Lower leg skin (tissue), 4 donors: ENCODE results near the gene PARP14. TPM values are rescaled to one million over a fixed set of nuclear protein-coding genes. Genes with fewer than 3 reads are reported as not detected.

Experiments
- DNase-seq, 2 donors: peaks; one replicate each; pipeline ENCODE4 v3.0.0-alpha.2; 2019; ENCODE audit warnings: low spot score in 2 of 2
- H3K4me3 ChIP-seq: fragments of 200-600 bp; sonication (generic); 2 replicates; pipeline ENCODE4 v1.5.1; 2017; ENCODE audit warnings: mild to moderate bottlenecking, low read depth; ENCODE audit not compliant: poor library complexity, severe bottlenecking
- POLR2A ChIP-seq, 2 donors: fragments of 450-650 bp; IDR thresholded peaks; one replicate each; pipeline ENCODE4 v1.6.1; 2016 to 2017; ENCODE audit warnings: antibody characterized with exemption in 2 of 2, mild to moderate bottlenecking in 1 of 2, moderate library complexity in 1 of 2
- WGBS, 2 donors: methylation state at CpG; one replicate each; pipeline ENCODE4 v1.1.5; 2018; 5-methylcytosine and 5-hydroxymethylcytosine counted together
- intact Hi-C: fragments of 100-400 bp; cut with DNase I; formaldehyde crosslinking; loops from one replicate; pipeline ENCODE4 v1.15.0; 2023; ENCODE audit warnings: low total_unique reads
- total RNA-seq, 4 donors: library from RNA; depleted of rRNA; stranded (reverse); fragments of >200 nt; gene quantifications; one replicate each; pipeline ENCODE4 v1.1.0, GENCODE V29; 2016
- TF ChIP-seq, protein P1 (sequence below), 3 donors: fragments of 450-650 bp; IDR thresholded peaks; one replicate each; pipeline ENCODE4 v1.5.1; 2016; ENCODE audit warnings: antibody characterized with exemption in 3 of 3, mild to moderate bottlenecking in 3 of 3, moderate library complexity in 2 of 3

The PARP14 gene
- total RNA-seq, 4 donors from 2014 or later, result 4.9 to 14.5 (median 9.4) TPM

DNA sequence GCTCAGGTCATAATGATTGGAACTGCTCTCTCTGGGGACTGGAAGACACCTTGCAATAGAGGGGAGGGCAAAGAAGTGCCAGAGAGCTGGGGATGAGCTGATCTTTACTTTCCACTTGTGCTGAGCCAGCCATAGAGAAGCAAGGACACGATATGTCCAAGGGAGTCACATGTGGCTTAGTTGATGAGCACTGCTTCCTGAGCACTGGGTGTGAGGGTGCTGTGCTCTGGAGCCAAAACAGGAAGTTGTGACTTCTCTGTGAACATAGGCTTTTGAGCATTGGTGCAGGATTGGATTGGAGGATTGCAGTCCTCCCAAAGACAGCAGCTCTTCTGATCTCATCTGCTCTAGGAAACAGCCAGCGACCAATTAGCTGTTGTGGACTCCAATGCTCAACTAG is 6.7 kb downstream of the PARP14 start:
- TF ChIP-seq, protein P1, sequence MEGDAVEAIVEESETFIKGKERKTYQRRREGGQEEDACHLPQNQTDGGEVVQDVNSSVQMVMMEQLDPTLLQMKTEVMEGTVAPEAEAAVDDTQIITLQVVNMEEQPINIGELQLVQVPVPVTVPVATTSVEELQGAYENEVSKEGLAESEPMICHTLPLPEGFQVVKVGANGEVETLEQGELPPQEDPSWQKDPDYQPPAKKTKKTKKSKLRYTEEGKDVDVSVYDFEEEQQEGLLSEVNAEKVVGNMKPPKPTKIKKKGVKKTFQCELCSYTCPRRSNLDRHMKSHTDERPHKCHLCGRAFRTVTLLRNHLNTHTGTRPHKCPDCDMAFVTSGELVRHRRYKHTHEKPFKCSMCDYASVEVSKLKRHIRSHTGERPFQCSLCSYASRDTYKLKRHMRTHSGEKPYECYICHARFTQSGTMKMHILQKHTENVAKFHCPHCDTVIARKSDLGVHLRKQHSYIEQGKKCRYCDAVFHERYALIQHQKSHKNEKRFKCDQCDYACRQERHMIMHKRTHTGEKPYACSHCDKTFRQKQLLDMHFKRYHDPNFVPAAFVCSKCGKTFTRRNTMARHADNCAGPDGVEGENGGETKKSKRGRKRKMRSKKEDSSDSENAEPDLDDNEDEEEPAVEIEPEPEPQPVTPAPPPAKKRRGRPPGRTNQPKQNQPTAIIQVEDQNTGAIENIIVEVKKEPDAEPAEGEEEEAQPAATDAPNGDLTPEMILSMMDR (IDR thresholded peaks at IDR 0.05), result no peak
- TF ChIP-seq POLR2A (IDR thresholded peaks at IDR 0.05), result no peak
- H3K4me3 ChIP-seq, result no peak overlapping the region
- 59 to 100% methylated on average over 2 of the region's 2 CpGs for WGBS, 2 donors
- DNase-seq, result no peak
- intact Hi-C loops, result loop anchor here (10.0 kb wide), 1 partner anchor 282 kb away; no protein-coding TSS in a partner anchor

DNA sequence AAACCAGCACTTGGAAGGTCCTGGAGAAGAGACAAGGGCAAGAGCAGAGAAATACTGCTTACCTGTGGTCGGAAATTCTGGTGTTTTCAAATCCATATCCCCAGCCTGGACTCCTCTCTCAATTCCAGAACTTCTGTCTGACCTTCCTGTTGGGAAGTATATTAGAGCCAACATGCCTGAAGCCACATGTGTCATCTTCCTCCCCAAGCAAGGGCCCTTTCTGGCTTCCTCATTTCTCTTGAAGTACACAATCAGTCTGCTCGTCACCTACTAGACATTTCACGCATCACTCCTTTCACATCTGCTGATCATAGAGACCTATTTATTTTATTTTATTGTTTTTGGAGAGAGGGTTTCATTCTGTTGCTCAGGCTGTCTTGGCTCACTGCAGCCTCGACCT is 8.4 kb downstream of the PARP14 start:
- no peak for TF ChIP-seq POLR2A (IDR thresholded peaks at IDR 0.05)
- TF ChIP-seq, protein P1 (IDR thresholded peaks at IDR 0.05), result no peak
- WGBS, 2 donors, result 77 to 84% methylated on average over 4 of the region's 4 CpGs
- DNase-seq, result no peak
- intact Hi-C loops, result loop anchor here (10.0 kb wide), 1 partner anchor 284 kb away; no protein-coding TSS in a partner anchor
- no peak overlapping the region for H3K4me3 ChIP-seq

DNA sequence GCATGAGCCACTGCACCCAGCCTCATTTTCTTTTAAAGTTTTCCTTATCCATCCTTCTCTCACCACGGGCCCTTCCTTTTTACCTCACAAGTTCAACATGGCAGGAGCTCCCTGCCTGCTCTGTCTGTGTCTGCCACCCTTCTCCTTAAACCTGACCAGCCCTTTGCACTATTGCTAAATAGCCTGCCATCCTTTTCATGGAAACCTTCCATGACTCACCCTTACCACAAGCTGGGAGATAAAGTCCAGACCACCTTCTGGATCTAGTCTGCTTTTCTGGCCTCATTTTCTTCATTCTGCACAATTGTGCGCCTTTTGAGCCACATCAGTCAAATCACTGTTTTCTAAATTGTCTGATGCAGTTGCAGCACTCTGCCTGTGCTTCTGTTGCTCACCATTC is 8.9 kb downstream of the PARP14 start:
- intact Hi-C loops, result loop anchor here (10.0 kb wide), 1 partner anchor 285 kb away; no protein-coding TSS in a partner anchor
- no peak overlapping the region for H3K4me3 ChIP-seq
- 89 to 98% methylated on average over 2 of the region's 2 CpGs for WGBS, 2 donors
- DNase-seq, result no peak
- TF ChIP-seq, protein P1 (IDR thresholded peaks at IDR 0.05), result no peak

DNA sequence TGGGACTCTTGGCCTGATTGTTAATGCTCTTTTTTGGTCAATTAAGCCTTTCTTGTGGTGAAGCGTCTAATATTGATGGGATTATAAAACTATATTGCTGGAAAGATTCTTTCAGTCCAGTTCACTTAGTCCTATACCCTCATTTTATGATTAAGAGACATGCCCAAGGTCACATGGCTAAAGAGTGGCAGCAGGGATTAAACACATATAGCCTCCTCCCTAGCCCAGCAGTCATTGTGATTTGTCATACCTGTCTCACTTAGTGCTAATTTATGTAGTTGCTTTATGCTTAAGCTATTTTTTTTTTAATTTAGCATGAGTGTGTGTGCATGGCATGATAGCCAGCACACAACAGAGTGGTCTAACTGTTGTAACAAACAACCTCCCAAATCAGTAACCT is 9.5 kb downstream of the PARP14 start:
- WGBS, 2 donors, result 94 to 97% methylated on average over 1 of the region's 1 CpG
- DNase-seq, result no peak
- TF ChIP-seq POLR2A (IDR thresholded peaks at IDR 0.05), result no peak
- TF ChIP-seq, protein P1 (IDR thresholded peaks at IDR 0.05), result no peak
- no peak overlapping the region for H3K4me3 ChIP-seq
- intact Hi-C loops, result no loop called here

DNA sequence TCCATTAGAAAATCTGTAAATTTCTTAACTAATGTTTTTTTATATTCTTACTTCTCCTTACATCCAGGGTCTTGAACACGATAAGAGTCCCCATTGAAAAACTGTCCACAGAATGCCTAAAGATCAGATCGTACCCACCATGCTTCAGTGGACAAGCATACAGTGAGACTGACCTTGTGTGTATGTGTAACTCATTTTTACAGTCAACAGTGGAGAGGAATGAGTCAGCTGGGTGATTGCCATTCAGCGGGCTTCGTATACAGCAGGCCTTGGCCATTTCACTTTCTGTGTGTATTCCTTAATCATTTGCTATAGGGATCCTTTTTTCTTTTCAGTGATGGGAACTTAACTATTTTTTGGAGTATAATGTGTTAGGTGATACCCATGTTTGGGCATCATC is 10.6 kb downstream of the PARP14 start:
- intact Hi-C loops, result no loop called here
- no peak for DNase-seq
- no peak for TF ChIP-seq POLR2A (IDR thresholded peaks at IDR 0.05)
- TF ChIP-seq, protein P1 (IDR thresholded peaks at IDR 0.05), result no peak
- no peak overlapping the region for H3K4me3 ChIP-seq
- WGBS, 2 donors, result 91 to 95% methylated on average over 4 of the region's 4 CpGs

DNA sequence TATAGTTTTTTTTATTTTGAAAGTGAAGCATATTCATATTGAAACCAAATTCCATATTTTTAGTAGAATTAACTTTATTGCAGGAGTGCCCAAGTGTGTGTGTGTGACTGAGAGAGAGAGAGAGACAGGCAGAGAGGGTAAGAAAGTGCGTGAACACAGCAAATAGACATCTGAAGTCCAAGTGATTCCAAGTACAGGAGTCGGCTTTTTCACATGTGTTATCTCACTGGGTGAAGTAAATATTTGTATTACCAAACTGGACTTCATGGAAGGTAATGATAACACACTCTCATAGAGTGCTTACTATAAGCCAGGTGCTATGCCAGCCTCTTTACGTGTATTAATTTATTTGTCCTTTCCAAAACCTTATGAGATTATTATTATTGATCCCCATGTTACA is 12.0 kb downstream of the PARP14 start:
- TF ChIP-seq, protein P1 (IDR thresholded peaks at IDR 0.05), result no peak
- TF ChIP-seq POLR2A (IDR thresholded peaks at IDR 0.05), result no peak
- WGBS, 2 donors, result 92 to 93% methylated on average over 3 of the region's 3 CpGs
- intact Hi-C loops, result no loop called here
- no peak for DNase-seq
- no peak overlapping the region for H3K4me3 ChIP-seq
